Measurements from ENCODE around the gene EXOC6B.

The EXOC6B gene

GRCh38 chr2:72727356-72727755 is 98.5 kb downstream of the EXOC6B start:
- H3K36me3 ChIP-seq (ENCODE audit: insufficient read depth, low read length), result no peaks in the 10 kb centered on the region
- no peak overlapping the region for H3K9ac ChIP-seq (ENCODE audit: insufficient read length)
- TF ChIP-seq FOXP2 (optimal IDR thresholded peaks at IDR 0.05; ENCODE audit: control extremely low read depth, extremely low read length, insufficient read depth) (no peak), POLR2AphosphoS5 (IDR thresholded peaks at IDR 0.05; ENCODE audit: borderline replicate concordance, low read depth, low read length) (no peak), EZH2 (IDR thresholded peaks at IDR 0.05) (no peak)
- H3K4me3 ChIP-seq, result no peak overlapping the region
- H3K27ac ChIP-seq, result no peak overlapping the region
- H3K9me3 ChIP-seq (ENCODE audit: low read depth, low read length), result no peaks in the 10 kb centered on the region
- DNase-seq (ENCODE audit: low read depth, low spot score), result no peak

DNA sequence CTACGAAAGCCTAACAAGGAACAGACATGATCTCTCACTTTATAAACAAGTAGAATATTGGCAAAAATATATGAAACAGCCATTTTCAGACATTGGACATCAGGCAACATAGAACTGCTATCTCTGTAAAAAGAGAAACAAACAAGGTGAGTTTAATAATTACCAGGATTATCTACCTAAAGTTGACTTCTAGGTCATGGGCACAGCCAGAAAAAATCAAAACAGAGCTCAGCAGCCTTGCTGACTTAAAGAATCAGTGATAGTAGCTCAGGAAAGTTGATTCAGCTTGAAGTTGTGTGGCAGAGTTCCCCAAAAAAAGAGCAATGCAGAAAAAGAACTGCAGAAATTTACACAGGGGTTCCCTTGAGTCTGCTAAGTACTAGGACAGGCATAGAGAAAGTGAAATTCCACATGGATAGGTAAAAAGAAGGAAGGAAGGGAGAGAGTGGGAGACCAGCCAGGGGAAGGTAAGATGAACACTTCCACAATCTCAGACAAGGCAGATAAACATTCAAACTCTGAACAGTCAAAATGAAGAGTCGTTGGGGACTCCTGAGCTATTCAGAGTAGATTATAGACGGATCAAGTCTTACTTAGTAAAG is 102.0 kb downstream of the EXOC6B start:
- Histone ChIP-seq H3K9ac (ENCODE audit: insufficient read length) (no peak overlapping the region), H3K9me3 (ENCODE audit: low read depth, low read length) (no peaks in the 10 kb centered on the region), H3K27ac (no peak overlapping the region), H3K36me3 (ENCODE audit: insufficient read depth, low read length) (no peaks in the 10 kb centered on the region), H3K4me3 (no peak overlapping the region)
- DNase-seq (ENCODE audit: low read depth, low spot score), result no peak
- TF ChIP-seq FOXP2 (optimal IDR thresholded peaks at IDR 0.05; ENCODE audit: control extremely low read depth, extremely low read length, insufficient read depth) (no peak), POLR2AphosphoS5 (IDR thresholded peaks at IDR 0.05; ENCODE audit: borderline replicate concordance, low read depth, low read length) (no peak), EZH2 (IDR thresholded peaks at IDR 0.05) (no peak)

DNA sequence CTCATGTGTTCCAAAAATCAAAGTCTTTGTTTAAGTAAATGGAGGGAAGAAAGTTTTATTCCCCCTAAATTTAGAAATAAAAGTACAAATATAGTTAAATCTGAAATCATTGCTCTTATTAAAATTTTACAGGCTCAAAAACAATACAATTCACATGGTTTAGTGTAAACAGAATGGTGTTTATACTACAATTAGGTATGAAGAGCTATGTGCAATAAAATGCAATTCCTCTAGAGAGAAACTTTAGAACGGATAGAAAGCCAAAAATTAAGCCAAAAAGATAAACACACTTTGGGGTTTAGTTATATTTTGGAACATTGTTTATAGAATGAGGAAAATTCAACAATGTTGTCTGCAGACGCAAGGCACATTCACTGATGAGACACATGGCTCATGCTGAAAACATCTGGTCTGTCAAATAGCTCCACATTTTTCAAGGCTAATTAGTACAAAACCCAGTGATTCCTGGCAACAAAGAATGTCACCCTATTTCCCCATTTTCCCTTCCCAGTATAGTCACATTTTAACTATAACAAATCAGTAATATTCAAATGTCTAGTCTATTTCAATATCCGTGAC is 103.3 kb downstream of the EXOC6B start:
- no peak for DNase-seq (ENCODE audit: low read depth, low spot score)
- TF ChIP-seq EZH2 (IDR thresholded peaks at IDR 0.05) (no peak), POLR2AphosphoS5 (IDR thresholded peaks at IDR 0.05; ENCODE audit: borderline replicate concordance, low read depth, low read length) (no peak), FOXP2 (optimal IDR thresholded peaks at IDR 0.05; ENCODE audit: control extremely low read depth, extremely low read length, insufficient read depth) (no peak)
- no peak overlapping the region for H3K9ac ChIP-seq (ENCODE audit: insufficient read length)
- no peak overlapping the region for H3K27ac ChIP-seq
- H3K9me3 ChIP-seq (ENCODE audit: low read depth, low read length), result no peaks in the 10 kb centered on the region
- H3K36me3 ChIP-seq (ENCODE audit: insufficient read depth, low read length), result no peaks in the 10 kb centered on the region
- no peak overlapping the region for H3K4me3 ChIP-seq

DNA sequence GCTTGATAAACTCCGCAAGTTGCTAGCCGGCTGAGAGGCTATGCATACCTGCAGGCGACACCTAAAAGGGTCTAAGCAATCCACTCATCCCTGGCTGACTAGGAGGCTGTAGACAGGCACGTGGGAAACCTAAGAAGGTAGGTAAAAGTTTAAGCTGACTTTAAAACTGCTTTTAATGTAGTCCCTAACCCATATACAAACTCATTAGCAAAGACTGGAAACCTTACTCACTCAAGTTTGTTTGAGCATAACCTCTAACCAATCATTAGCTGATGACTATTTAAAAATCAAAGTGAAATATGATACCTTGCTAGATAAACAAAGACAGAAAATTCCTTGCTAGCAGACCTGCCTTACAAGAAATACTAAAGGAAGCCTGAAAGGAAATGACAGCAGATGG is 106.4 kb downstream of the EXOC6B start:
- DNase-seq (ENCODE audit: low read depth, low spot score), result no peak
- no peaks in the 10 kb centered on the region for H3K9me3 ChIP-seq (ENCODE audit: low read depth, low read length)
- no peak overlapping the region for H3K27ac ChIP-seq
- no peak for TF ChIP-seq POLR2AphosphoS5 (IDR thresholded peaks at IDR 0.05; ENCODE audit: borderline replicate concordance, low read depth, low read length)
- TF ChIP-seq EZH2 (IDR thresholded peaks at IDR 0.05), result no peak
- no peak for TF ChIP-seq FOXP2 (optimal IDR thresholded peaks at IDR 0.05; ENCODE audit: control extremely low read depth, extremely low read length, insufficient read depth)
- H3K9ac ChIP-seq (ENCODE audit: insufficient read length), result no peak overlapping the region
- no peak overlapping the region for H3K4me3 ChIP-seq
- H3K36me3 ChIP-seq (ENCODE audit: insufficient read depth, low read length), result no peaks in the 10 kb centered on the region

DNA sequence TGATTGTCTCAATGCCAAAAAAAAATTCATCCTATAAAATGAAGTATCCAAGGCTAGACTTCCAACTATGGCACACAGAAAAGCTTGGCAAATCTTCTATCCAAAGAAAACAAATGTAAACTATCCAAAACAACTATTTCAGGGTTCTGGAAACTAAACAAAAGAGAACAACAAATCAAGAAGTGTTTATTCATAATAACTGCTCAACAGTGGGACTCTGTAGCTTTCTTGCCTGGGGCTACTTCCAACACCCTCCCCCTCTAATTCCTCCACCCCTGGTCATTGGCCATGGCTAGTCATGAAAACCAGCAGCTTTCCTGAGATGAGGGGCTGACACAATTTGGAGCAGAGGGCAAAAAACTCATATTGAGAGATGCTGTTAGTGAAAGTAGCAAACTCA is 107.0 kb downstream of the EXOC6B start:
- Histone ChIP-seq H3K9ac (ENCODE audit: insufficient read length) (no peak overlapping the region), H3K9me3 (ENCODE audit: low read depth, low read length) (no peaks in the 10 kb centered on the region), H3K4me3 (no peak overlapping the region), H3K36me3 (ENCODE audit: insufficient read depth, low read length) (no peaks in the 10 kb centered on the region), H3K27ac (no peak overlapping the region)
- no peak for DNase-seq (ENCODE audit: low read depth, low spot score)
- TF ChIP-seq FOXP2 (optimal IDR thresholded peaks at IDR 0.05; ENCODE audit: control extremely low read depth, extremely low read length, insufficient read depth), result no peak
- TF ChIP-seq POLR2AphosphoS5 (IDR thresholded peaks at IDR 0.05; ENCODE audit: borderline replicate concordance, low read depth, low read length), result no peak

- Histone ChIP-seq H3K9ac (ENCODE audit: insufficient read length) (no peak overlapping the region), H3K27ac (no peak overlapping the region), H3K4me3 (no peak overlapping the region), H3K36me3 (ENCODE audit: insufficient read depth, low read length) (no peaks in the 10 kb centered on the region), H3K9me3 (ENCODE audit: low read depth, low read length) (no peaks in the 10 kb centered on the region)
- TF ChIP-seq FOXP2 (optimal IDR thresholded peaks at IDR 0.05; ENCODE audit: control extremely low read depth, extremely low read length, insufficient read depth) (no peak), POLR2AphosphoS5 (IDR thresholded peaks at IDR 0.05; ENCODE audit: borderline replicate concordance, low read depth, low read length) (no peak), EZH2 (IDR thresholded peaks at IDR 0.05) (no peak)
- DNase-seq (ENCODE audit: low read depth, low spot score), result no peak
These were observed 109.2 kb downstream of the EXOC6B start for GRCh38 chr2:72716601-72717000.

GRCh38 chr2:72713857-72714256 is 112.0 kb downstream of the EXOC6B start:
- Histone ChIP-seq H3K36me3 (ENCODE audit: insufficient read depth, low read length) (no peaks in the 10 kb centered on the region), H3K27ac (no peak overlapping the region), H3K4me3 (no peak overlapping the region), H3K9me3 (ENCODE audit: low read depth, low read length) (no peaks in the 10 kb centered on the region), H3K9ac (ENCODE audit: insufficient read length) (no peak overlapping the region)
- DNase-seq (ENCODE audit: low read depth, low spot score), result no peak
- no peak for TF ChIP-seq POLR2AphosphoS5 (IDR thresholded peaks at IDR 0.05; ENCODE audit: borderline replicate concordance, low read depth, low read length)
- TF ChIP-seq EZH2 (IDR thresholded peaks at IDR 0.05), result no peak
- no peak for TF ChIP-seq FOXP2 (optimal IDR thresholded peaks at IDR 0.05; ENCODE audit: control extremely low read depth, extremely low read length, insufficient read depth)

DNA sequence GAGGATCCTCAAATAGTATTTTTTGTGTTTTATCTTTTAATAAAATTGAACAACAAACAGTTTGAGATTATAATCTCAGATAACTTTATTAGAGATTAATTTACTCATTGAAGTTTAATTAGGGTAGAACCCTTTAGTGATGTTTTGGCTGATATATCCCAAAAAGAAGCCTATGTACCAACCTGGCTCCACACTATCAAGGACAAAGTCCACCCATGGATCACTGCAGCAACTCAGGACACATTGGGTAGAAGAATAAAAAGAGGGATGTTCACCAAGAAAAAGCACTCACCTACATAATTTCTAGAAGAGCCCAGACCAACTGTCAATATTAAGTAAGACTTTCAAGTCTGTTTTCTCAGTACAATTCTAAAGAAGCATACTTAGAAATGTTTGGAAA is 112.9 kb downstream of the EXOC6B start:
- H3K27ac ChIP-seq, result no peak overlapping the region
- no peak overlapping the region for H3K9ac ChIP-seq (ENCODE audit: insufficient read length)
- DNase-seq (ENCODE audit: low read depth, low spot score), result no peak
- no peaks in the 10 kb centered on the region for H3K36me3 ChIP-seq (ENCODE audit: insufficient read depth, low read length)
- H3K9me3 ChIP-seq (ENCODE audit: low read depth, low read length), result no peaks in the 10 kb centered on the region
- H3K4me3 ChIP-seq, result no peak overlapping the region
- TF ChIP-seq POLR2AphosphoS5 (IDR thresholded peaks at IDR 0.05; ENCODE audit: borderline replicate concordance, low read depth, low read length) (no peak), FOXP2 (optimal IDR thresholded peaks at IDR 0.05; ENCODE audit: control extremely low read depth, extremely low read length, insufficient read depth) (no peak), EZH2 (IDR thresholded peaks at IDR 0.05) (no peak)

- DNase-seq (ENCODE audit: low read depth, low spot score), result no peak
- H3K9me3 ChIP-seq (ENCODE audit: low read depth, low read length), result no peaks in the 10 kb centered on the region
- H3K36me3 ChIP-seq (ENCODE audit: insufficient read depth, low read length), result no peaks in the 10 kb centered on the region
- H3K27ac ChIP-seq, result no peak overlapping the region
- H3K4me3 ChIP-seq, result no peak overlapping the region
- TF ChIP-seq FOXP2 (optimal IDR thresholded peaks at IDR 0.05; ENCODE audit: control extremely low read depth, extremely low read length, insufficient read depth) (no peak), POLR2AphosphoS5 (IDR thresholded peaks at IDR 0.05; ENCODE audit: borderline replicate concordance, low read depth, low read length) (no peak), EZH2 (IDR thresholded peaks at IDR 0.05) (no peak)
- H3K9ac ChIP-seq (ENCODE audit: insufficient read length), result no peak overlapping the region
These were observed 113.5 kb downstream of the EXOC6B start for GRCh38 chr2:72712304-72712703.

Data from SK-N-MC (cell line).